CD4-positive, alpha-beta T cell treated with Interferon alpha-2 for 1 hour (primary cell): ENCODE measurements around the gene PRKCE.

Source experiments
- DNase-seq, 2 donors: peaks; one replicate each; pipeline ENCODE4 v3.0.0-alpha.2; 2020 to 2022

The PRKCE gene

DNA sequence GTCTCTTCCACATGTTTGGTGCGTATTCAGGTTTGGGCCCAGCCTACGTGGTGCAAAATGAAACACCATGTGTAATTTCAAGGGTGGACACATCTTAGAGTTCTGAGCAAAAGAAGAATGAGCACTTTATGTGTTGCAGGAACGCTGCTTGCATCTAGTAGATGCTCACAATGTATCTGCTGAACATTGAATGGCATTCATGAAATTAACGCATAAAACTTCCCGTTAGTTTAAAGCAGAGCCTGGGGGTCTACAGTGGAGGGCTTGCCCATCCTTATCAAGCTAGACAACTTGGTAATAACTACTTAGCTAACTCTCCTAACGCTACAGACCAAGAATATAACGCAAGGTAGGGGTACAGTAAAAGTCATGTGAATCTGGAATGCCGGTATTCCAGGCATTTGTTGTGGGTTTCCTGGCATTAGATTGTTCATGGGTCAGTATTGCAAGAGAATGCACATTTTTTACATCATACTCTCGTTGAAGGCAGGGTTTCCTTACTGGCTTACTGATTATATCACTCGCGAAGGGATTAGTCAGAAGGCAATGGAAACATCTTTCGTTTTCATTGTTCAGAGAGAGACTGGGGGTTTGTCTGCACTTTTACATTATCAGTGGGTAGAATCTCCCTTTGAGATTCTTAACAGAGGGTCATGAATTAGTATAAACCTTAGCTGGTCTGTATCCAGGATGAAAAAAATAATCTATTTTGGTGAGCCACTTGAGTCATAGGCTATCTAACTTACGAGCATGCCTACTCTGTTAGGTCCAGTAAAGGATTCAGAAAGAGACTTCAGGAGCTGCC lies 416.2 kb downstream of the PRKCE start:
- DNase-seq, result no peak

DNA sequence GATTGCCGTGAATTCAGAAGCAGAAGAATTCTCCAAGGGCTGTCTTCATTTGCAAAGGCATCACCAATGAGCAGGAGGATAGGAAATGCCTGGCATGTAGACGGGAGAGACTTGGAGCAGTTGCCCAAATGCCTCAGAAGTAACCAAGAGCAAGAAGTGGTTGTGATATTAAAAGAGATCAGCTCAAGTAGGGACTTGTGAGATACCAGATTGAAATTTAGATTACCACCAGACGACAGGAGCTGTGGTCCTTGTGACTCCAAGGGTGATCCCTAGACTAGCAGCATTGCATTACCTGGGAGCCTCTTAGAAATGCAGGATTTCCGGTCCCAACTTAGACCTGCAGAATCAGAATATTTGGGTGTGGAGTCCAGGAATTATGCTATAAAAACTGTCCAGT lies 417.2 kb downstream of the PRKCE start:
- no peak for DNase-seq

DNA sequence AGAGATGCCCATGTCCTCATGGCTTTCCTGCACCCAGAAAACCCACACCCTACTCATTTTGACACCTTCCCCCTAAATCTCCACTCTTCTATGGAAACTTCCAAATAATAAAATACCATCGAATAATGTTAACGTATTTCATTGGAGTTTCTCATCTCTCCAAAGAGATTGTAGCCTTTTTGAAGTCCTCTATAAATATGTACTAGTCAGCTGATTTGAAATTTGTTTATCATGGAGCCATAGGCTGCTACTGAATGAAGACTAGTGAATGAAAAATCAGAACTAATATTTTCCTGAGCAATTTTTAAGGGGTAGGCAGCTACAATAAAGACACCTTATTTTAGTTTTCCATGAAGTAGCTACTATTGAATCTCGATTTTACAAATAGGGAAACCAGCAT lies 419.6 kb downstream of the PRKCE start:
- no peak for DNase-seq

DNA sequence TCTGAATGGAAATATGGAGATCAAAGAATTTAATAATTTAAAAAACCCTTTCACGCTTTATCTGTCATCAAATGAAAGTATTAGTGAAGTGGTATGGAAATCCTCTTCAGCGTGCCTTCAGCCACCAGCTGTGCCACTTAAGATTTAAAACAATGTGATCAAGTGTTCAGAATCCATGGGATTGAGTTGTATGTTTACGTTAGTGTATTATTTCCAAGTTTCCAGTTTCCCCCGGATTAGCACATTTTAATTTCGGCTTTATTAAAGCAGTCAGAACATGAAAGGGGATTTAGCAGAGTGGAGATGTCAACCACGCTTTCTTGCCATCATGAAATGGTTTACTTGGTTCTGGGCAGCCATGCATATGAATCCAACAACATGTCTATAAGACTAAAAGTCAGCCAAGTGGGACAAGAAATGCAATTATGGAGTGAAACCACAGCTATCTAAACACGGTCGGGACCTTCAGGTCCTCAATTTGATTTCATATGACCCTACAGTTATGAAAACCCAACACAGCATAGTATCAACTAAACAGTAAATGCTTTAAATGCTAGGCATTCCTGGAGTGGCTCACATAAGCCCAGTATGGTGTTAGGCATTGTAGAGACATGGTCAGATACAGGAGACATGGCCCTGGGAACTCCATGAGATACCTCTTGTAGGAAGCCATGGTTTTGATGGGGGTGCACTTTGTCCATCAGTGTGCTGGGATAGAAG lies 420.8 kb downstream of the PRKCE start:
- DNase-seq, result no peak

DNA sequence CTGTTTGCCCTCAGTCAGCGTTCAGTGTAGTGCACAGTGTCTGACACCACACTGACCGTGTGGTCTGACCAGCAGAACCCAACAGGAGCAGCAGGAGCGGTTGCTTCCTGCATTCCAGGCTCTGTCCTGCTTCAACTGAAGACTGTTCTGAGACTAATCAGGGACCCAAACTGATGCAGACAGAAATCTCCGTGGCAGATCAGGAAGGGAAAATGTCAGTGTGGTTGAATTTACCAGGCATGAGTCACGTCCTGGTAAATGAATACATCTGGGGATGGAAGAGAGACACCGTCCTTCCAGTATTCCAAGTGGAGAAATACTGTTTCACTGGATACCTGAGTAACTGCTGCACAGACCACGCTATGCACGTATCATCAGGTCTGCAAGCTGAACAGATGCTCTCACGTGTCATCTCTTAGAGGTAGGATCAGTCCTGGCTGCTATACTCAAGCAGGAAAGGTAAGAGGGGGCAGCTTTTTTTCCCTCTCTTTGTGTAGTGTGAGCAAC lies 422.1 kb downstream of the PRKCE start:
- no peak for DNase-seq

DNA sequence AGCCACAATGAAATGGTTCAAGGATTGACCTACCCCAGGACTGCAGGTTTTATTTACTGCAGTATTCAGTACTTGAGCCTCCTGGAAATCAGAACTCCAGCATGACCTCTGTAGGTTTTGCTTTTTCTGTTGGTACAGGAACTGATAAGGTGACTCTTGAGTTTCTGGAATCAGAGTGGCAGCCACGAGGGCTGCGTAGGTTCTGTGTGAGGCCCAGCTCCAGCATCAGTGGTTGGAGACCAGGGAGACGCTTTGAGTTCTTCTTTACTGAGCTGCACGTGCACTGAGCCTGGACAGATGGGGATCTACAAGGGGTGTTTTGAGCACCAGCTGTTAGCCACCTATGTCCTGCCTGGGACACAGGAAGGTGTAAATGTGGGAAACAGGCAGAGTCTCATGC lies 423.0 kb downstream of the PRKCE start:
- DNase-seq, result no peak

DNA sequence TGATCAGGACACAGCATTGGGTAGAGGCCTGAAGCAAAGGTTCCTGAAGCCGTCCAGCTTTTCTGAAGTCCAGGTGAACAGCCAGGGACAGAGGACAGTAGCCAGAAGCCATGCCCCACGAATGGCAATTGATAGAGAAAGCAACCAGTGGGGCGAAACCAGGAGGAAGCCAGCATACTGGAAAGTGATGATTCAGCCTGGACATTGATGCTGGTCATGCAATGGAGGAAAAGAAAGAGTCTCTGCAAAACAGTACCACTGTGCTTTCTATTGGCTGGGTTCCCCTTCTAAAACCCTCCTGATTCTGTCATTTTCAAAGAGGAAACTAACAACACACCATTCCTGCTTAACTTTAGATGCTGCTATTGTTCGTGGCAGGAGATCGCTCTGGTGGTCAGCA lies 424.4 kb downstream of the PRKCE start:
- DNase-seq, result no peak

DNA sequence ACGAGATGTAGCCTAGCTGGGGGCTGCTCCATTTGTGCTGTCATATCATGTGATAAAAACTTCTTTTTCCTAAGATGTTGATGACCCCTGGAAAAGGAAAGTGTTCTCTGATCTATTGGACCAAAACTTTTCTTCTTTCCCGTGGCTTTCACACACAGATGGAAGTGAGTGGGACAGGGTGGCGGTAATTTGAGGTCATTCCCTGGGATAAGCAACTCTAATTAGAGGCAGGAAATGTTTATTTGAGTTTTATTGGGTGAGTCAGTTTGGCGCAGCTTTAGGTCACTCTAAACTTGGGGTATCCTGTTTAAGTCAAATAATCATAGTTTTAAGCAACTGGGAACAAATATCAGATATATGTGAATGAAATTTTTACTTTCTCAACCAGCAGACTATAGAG lies 424.8 kb downstream of the PRKCE start:
- no peak for DNase-seq

DNA sequence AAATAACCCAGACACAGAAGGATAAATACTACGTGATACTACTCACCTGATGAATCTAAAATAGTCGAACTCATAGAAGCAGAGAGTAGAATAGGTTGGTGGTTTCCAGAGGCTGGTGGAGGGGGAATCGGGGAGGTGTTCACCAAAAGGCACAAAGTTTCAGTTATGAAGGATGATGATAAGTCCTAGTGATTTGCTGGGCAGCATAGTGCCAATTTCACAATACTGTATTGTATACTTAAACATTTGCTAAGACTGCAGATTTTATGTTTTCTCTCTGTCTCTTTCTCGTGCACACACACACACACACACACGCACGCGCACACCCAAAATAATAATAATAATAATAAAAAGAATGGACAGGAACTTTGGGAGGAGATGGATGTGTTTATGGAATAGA lies 425.4 kb downstream of the PRKCE start:
- DNase-seq, result no peak

DNA sequence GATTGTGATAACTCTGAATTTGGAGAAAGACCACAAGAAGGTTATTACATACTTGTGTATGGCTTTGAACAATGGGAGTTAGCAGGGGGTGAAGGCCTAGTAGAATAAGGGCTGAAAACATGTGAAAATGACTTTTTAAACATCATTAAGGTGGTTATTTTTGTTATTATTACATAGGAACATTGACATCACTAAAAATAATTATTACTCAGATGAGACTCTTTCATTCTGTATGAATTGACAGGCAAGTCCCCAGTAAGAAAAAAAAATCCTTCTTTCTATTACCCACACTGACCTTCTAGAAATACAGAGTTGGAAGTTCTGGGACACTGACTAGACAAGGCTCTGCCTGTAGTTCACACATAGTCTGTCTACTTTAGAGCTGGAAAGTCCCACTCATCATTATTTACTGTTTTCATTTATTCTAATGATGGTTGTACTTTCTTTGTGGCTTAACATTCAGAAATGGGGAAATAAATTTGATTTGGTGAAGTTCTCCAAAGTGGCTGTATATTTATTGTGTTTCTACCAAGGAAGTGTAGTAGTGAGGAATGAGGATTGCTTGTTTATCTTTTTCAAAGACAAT lies 426.1 kb downstream of the PRKCE start:
- DNase-seq, result no peak

DNA sequence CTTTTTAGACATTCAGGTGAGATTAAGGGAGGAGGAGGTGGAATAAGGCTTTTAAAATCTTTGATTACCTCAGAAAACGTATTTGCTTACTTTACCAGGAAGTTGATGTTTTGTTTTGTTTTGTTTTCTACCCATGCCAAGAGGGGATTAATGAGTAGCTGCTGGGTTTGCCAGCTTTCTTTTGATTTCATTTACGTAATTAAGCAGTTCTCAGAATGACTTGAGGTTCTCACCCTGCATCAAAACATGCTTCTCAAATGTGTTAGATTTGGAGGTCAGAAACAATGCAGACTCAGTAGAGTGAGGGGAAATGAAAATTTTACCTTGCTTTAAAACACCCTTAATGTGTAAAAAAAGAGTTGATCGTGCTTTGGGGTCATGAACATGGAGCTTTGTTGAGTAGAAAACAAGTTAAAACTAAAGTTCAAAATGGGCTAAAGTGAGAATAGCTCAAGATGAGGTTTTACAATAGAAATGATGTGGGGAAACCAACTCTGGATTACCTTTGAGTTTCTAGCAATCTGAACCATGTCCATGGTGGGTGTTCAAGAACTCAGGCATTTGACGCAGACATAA lies 428.6 kb downstream of the PRKCE start:
- no peak for DNase-seq

DNA sequence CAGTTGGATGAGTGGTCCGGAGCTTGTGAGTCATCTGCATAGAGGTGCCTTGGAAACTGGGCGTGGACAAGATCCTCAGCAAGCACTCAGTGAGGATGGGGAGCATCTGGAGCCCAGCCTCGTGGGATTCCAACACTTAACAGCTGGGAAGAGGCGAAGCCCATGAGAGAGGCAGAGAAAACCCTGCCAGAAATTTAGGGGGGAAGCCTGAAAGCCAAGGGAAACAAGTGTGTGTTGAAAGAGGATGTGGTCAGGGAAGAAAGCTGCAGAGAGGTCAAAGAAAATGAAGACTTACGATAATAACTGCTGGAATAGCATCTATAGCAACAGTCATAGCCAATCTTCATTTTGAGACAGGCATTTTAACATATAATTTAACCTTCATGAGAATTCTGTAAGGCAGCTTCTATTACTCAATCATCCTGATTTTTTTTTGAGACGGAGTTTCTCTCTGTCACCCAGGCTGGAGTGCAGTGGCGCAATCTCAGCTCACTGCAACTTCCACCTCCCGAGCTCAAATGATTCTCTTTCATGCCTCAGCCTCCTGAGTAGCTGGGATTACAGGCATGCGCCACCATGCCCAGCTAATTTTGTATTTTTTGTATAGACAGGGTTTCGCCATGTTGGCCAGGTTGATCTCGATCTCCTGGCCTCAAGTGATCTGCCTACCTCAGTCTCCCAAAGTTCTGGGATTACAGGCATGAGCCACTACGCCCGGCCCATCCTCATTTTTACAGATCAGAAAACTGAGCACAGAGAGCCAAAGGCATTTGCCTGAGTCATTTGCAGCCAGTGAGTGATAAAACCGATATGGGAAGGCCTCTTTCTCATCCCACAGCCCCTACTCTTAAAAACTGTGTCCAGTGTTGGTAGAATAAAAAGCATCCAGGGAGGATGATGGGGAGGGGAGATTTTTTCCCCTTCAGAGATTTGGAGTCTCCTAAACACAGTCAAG lies 431.3 kb downstream of the PRKCE start:
- no peak for DNase-seq

DNA sequence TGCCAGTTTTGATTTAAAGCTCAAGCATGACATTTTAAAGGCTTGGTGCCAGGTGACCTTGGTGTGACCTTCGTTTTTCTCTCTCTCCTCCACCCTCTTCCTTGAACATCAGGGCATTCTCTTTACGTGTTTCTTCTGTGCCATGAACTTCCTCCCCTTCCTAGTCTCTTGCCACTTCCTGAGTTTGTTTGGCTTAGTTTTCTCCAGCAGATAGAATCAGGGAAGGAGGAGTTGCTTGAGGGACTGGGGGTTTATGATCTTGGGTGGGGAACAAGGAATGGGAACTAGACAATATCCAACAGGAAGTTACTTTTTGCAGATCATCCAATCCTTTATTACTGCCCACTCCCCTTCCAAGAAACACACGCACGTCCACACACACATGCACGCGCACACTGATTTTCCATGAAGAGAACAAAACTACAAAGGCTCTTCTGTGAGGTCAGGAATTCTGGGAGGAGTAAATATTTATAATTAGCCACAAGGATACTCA lies 435.1 kb downstream of the PRKCE start:
- DNase-seq, result no peak

DNA sequence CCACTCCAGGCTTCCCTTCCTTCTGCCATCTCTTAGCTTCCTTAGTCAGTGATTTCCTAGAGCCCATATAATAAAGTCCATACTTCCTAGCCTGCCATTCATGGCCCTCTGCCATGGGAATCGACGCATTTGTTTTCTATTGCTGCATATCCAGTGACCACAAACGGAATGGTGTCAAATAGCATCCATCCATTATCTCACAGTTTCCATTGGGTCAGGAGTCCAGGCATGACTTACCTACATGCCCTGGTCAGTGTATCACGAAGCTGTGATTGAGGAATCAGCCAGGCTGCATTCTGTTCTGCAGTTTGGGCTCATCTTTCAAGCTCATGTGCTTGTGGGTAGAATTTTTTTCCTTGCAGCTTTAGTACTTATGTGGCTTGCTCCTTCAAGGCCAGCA lies 436.0 kb downstream of the PRKCE start:
- DNase-seq, result no peak

DNA sequence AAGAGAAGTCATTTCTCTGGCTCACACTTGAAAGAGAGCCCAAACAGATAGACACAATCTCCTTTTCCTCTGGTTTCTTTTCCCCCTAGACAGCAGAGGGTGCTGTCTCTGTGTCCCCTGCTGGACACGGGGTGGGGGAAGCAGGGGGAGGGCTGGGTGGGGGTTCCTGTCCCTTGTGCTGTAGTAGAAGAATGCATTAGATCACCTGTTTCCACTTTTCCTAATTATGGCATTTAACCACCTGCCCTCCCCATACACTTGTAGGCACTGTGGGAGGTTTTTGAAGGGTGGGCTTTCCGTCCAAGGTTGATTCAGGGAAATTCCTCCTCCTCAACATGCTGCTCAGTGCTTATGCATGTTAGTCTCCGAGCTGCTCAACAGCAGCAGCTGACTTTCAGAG lies 439.5 kb downstream of the PRKCE start:
- no peak for DNase-seq

DNA sequence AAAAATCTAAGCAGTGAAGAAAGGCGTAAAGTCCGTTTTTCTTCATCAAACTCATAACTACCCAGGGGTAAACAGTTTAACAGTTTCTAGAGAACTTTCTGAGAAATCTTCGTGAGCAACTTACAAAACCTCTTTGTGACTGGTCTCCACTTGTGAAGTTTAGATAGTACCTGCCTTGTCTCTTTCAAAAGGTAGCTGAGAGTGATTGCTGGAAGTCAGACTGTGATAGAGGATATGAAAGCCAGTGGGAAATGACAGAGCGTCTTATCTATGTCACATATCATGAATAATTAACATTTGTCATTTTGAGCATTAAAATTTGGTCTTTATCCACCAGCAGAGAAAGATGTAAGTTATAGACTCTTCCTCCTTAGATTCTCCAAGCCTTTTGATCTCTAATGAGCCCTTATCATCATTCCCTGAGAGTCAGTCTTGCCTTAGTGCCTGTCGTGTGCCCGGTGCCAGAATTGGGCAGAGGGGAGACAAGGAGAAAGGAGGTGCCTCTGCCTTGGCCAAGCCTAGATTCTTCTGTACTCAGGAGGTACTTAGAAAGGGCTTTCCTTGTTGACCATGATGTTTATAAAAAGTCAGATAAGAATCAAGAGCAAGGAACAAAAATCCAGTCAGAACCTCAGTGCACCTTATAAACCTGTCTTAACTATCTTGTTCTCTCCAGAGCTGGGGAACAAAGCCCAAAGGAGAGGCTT lies 440.6 kb downstream of the PRKCE start:
- DNase-seq, result no peak

DNA sequence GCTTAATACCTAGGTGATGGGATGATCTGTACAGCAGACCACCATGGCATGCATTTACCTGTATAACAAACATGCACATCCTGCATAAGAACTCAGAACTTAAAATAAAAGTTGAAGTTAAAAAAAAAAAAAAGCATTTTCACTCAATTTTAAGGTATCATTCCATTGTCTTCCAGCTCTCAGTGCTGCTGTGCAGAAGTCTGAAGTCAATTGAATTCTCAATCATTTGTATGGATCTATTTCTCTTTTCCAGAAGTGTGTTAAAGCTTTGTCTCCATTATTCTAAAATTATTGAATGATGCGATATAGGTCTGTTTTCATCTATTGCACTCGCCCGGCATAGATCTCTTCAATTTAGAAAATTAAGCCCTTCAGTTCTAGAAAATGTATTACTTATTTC lies 443.2 kb downstream of the PRKCE start:
- DNase-seq, result no peak

DNA sequence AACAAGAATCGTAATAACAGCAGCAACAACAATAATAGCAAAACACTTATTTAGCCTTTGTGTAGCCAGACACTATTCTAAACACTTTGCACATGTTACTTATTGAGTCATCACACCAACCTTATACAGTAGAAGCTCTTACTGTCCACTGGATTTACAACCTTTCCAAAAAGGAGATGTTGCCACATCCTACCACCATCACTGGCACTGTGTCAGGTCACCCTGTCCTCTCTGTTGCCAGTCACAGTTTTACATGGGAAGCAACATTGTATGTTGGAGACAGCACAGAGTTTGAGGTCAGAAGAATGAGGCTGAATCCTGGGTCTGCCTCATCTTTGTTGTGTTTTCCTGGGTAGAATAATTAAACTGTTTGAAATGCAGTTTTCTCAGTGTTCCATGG lies 444.4 kb downstream of the PRKCE start:
- DNase-seq, result no peak

DNA sequence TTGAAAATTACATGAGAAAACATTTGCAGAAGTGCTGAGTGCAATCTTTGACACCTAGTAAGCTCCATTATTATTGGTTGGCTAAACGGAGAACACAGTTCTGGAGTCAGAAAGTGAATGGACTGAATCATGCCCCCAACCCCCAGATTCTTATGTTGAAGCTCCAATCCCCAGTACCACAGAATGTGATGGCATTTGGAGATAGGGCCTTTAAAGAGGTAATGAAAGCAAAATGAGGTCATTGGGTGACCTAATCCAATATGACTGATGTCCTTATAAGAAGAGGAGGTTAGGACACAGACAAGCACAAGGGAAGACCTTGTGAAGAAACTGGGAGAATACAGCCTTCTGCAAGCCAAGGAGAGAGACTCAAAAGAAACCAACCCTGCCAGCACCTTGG lies 444.8 kb downstream of the PRKCE start:
- no peak for DNase-seq

DNA sequence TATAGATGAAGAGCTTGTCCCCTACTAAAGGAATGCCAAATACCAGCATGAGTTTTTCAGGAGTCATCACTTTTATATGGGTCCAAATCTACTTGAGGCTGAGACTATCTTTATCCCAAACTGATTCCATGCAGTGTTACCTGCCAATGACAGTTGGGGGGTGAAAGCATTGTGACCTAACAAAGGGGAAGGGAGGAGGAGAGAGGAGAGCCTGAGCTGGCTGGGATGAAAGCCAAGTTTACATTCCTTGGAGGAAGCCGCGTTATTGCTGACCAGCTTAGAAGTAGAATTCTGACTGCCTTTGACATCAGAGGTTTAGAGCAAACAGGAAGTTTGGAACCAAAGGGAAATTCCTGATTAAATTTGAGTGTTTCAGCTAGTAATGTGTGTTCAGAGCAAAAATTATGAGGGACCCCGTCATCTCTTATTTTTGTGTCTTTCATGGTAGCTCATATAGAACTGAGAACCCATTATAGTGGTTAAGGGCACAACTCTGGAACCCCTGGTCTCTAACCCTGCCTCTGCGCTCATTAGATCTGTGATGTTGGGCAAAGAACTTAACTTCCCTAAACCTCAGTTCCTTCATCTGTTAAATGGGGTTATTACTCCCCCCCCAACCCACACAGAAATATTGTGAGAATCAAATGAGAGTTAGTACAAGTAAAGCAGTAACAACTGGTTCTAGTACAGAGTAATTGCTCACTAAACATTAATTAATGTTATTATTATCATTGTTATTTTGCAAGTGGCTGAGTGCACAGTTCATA lies 446.4 kb downstream of the PRKCE start:
- no peak for DNase-seq

DNA sequence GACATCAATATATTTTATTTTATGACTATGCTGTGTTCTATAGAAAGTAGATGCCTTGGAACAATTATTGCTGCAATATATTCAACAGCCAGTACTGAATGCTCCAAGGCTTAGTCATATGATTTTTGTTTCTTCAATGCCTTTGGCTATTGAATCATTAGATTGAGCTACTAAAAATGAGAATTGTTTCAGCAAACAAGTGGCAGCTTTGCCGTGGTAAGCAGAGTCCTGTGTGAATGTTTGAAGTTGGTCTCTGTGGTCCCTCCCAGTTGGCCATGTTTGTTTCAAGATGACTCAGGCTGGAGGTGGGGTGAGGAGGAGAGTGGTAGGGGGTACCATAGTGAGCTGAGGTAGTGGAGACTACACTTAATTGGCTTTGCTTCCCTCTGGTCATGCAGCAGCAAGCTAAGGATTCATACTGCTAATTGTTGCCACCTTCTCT lies 447.2 kb downstream of the PRKCE start:
- DNase-seq, result no peak
